GM19468 (cell line): ENCODE data around the gene NTNG1.
"Not testable (repeated sequence)": the region's sequence is repeated elsewhere in the genome, so short reads cannot be mapped to it uniquely, and the experiment has no call there.

ENCODE experiments used
- ATAC-seq: cut with Tn5 transposase; IDR thresholded peaks from one replicate; pipeline ENCODE4 v1.9.1; 2021; ENCODE audit warnings: mild to moderate bottlenecking, moderate library complexity, moderate number of reproducible peaks; ENCODE audit not compliant: unreplicated experiment; ENCODE audit errors: extremely low read depth

The NTNG1 gene

GRCh38 chr1:107194380-107194779 is 53.5 kb downstream of the NTNG1 start:
- ATAC-seq = no peak

- no peak for ATAC-seq
Observed at GRCh38 chr1:107195476-107195875, 54.6 kb downstream of the NTNG1 start.

- ATAC-seq = peak; percentile 84
Observed at GRCh38 chr1:107196973-107197562, 56.2 kb downstream of the NTNG1 start.

GRCh38 chr1:107198561-107198960 is 57.7 kb downstream of the NTNG1 start:
- ATAC-seq = no peak

GRCh38 chr1:107200631-107201030 is 59.8 kb downstream of the NTNG1 start:
- no peak for ATAC-seq

- ATAC-seq = no peak
Observed at GRCh38 chr1:107202007-107202406, 61.2 kb downstream of the NTNG1 start.

- no peak for ATAC-seq
Observed at GRCh38 chr1:107213225-107213624, 72.4 kb downstream of the NTNG1 start.

GRCh38 chr1:107220036-107220435 is 79.2 kb downstream of the NTNG1 start:
- no peak for ATAC-seq

GRCh38 chr1:107225706-107226105 is 84.9 kb downstream of the NTNG1 start:
- ATAC-seq = no peak

- ATAC-seq = no peak
Observed at GRCh38 chr1:107228704-107229371, 88.0 kb downstream of the NTNG1 start.

- no peak for ATAC-seq
Observed at GRCh38 chr1:107229711-107230110, 88.9 kb downstream of the NTNG1 start.

GRCh38 chr1:107230121-107230520 is 89.3 kb downstream of the NTNG1 start:
- ATAC-seq = no peak

GRCh38 chr1:107231291-107231690 is 90.5 kb downstream of the NTNG1 start:
- no peak for ATAC-seq

GRCh38 chr1:107232426-107232825 is 91.6 kb downstream of the NTNG1 start:
- ATAC-seq = no peak

GRCh38 chr1:107236760-107237159 is 95.9 kb downstream of the NTNG1 start:
- ATAC-seq = not testable (repeated sequence)

GRCh38 chr1:107243461-107243860 is 102.6 kb downstream of the NTNG1 start:
- ATAC-seq = no peak

GRCh38 chr1:107244709-107245500 is 104.1 kb downstream of the NTNG1 start:
- ATAC-seq = no peak

- no peak for ATAC-seq
Observed at GRCh38 chr1:107246775-107247345, 106.0 kb downstream of the NTNG1 start.

GRCh38 chr1:107247679-107248078 is 106.8 kb downstream of the NTNG1 start:
- peak; percentile 24 for ATAC-seq

GRCh38 chr1:107250169-107250568 is 109.3 kb downstream of the NTNG1 start:
- ATAC-seq = no peak

- no peak for ATAC-seq
Observed at GRCh38 chr1:107251083-107251482, 110.2 kb downstream of the NTNG1 start.
